ENCODE measurements around the gene PALM3.
"Not testable (repeated sequence)": the region's sequence is repeated elsewhere in the genome, so short reads cannot be mapped to it uniquely, and the experiment has no call there.

The PALM3 gene

GRCh38 chr19:14059652-14060155 is 2.2 kb downstream of the PALM3 start:
- DNase-seq (ENCODE audit: low read depth): no peak

- peak; percentile 50 for DNase-seq (ENCODE audit: low read depth)
Observed at GRCh38 chr19:14059093-14059480, 2.8 kb downstream of the PALM3 start.

GRCh38 chr19:14058182-14059092 is 3.4 kb downstream of the PALM3 start:
- no peak for DNase-seq (ENCODE audit: low read depth)

GRCh38 chr19:14056741-14057356 is 5.0 kb downstream of the PALM3 start:
- no peak for DNase-seq (ENCODE audit: low read depth)

GRCh38 chr19:14056069-14056666 is 5.7 kb downstream of the PALM3 start:
- no peak for DNase-seq (ENCODE audit: low read depth)

GRCh38 chr19:14055396-14055795 is 6.5 kb downstream of the PALM3 start:
- DNase-seq (ENCODE audit: low read depth): no peak

- no peak for DNase-seq (ENCODE audit: low read depth)
Observed at GRCh38 chr19:14054721-14055120, 7.2 kb downstream of the PALM3 start.

GRCh38 chr19:14054099-14054498 is 7.8 kb downstream of the PALM3 start:
- DNase-seq (ENCODE audit: low read depth): no peak

- DNase-seq (ENCODE audit: low read depth): no peak
Observed at GRCh38 chr19:14053500-14053899, 8.4 kb downstream of the PALM3 start.

- no peak for DNase-seq (ENCODE audit: low read depth)
Observed at GRCh38 chr19:14053032-14053431, 8.8 kb downstream of the PALM3 start.

GRCh38 chr19:14052470-14052869 is 9.4 kb downstream of the PALM3 start:
- DNase-seq (ENCODE audit: low read depth): no peak

GRCh38 chr19:14051980-14052379 is 9.9 kb downstream of the PALM3 start:
- DNase-seq (ENCODE audit: low read depth): no peak

GRCh38 chr19:14050961-14051360 is 10.9 kb downstream of the PALM3 start:
- DNase-seq (ENCODE audit: low read depth): not testable (repeated sequence)

GRCh38 chr19:14050512-14050911 is 11.4 kb downstream of the PALM3 start:
- no peak for DNase-seq (ENCODE audit: low read depth)

- peak; percentile 75 for DNase-seq (ENCODE audit: low read depth)
Observed at GRCh38 chr19:14048443-14049153, 13.3 kb downstream of the PALM3 start.

- not testable (repeated sequence) for DNase-seq (ENCODE audit: low read depth)
Observed at GRCh38 chr19:14047866-14048265, 14.0 kb downstream of the PALM3 start.

GRCh38 chr19:14042659-14043608 is 18.9 kb downstream of the PALM3 start:
- not testable (repeated sequence) for DNase-seq (ENCODE audit: low read depth)

GRCh38 chr19:14039181-14039580 is 22.7 kb downstream of the PALM3 start:
- DNase-seq (ENCODE audit: low read depth): no peak

- DNase-seq (ENCODE audit: low read depth): no peak
Observed at GRCh38 chr19:14035706-14036105, 26.2 kb downstream of the PALM3 start.

- DNase-seq (ENCODE audit: low read depth): not testable (repeated sequence)
Observed at GRCh38 chr19:14035159-14035558, 26.7 kb downstream of the PALM3 start.

- DNase-seq (ENCODE audit: low read depth): no peak
Observed at GRCh38 chr19:14033946-14034345, 27.9 kb downstream of the PALM3 start.
